Bronchial epithelial cell (primary cell): Measurements from ENCODE around the gene ELF1. TPM values are rescaled to one million over a fixed set of nuclear protein-coding genes. Genes with fewer than 3 reads are reported as not detected.
"Not testable (repeated sequence)": the region's sequence is repeated elsewhere in the genome, so short reads cannot be mapped to it uniquely, and the experiment has no call there.

Experiments used
- DNase-seq: peaks from one replicate; pipeline ENCODE4 v3.0.0-alpha.2; 2010; ENCODE audit warnings: low read depth
- FAIRE-seq: peaks from 2 replicates; lab custom pipeline; 2011; peaks lifted over from hg19 to GRCh38; lab: Jason Lieb, UNC
- H3K27me3 ChIP-seq: 2 replicates; pipeline ENCODE4 v1.5.1; 2011; ENCODE audit warnings: low read length; ENCODE audit not compliant: control insufficient read depth, insufficient read depth
- H3K36me3 ChIP-seq: 2 replicates; pipeline ENCODE4 v1.5.1; 2011; ENCODE audit warnings: low read length; ENCODE audit not compliant: control insufficient read depth, insufficient read depth
- H3K4me3 ChIP-seq: 2 replicates; pipeline ENCODE4 v1.5.1; 2011; ENCODE audit warnings: mild to moderate bottlenecking, low read depth, low read length, control low read depth
- CTCF ChIP-seq: IDR thresholded peaks from 2 replicates; pipeline ENCODE4 v1.5.1; 2011; ENCODE audit warnings: mild to moderate bottlenecking, moderate library complexity, low read length, control low read depth, inconsistent platforms; ENCODE audit not compliant: insufficient read depth, severe bottlenecking
- total RNA-seq: library from RNA; depleted of rRNA; stranded (reverse); fragments of >200 nt; gene quantifications from 2 replicates; pipeline ENCODE4 v1.2.1, GENCODE V29; 2014

The ELF1 gene
- total RNA-seq, 1 donor from 2014 or later, result 57.7 TPM

DNA sequence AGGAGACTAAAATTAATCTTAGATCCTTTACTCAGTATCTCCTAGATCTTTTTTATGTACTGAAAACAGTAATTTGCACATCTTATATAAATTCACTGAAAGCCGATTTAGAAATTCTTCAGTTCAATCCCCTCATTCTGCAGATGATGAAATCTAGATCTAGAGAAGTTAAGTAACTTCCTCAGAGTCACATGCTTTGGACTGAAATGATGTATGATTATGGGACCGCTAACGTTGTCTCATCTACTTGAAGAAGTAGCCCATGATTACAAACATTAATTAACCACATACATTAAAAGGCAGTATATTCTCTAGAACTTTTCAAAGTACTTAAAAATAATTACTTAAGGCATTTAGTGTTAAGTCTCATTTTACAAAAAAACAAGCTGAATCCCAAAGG lies 37.8 kb downstream of the ELF1 start:
- TF ChIP-seq CTCF, result no peak
- FAIRE-seq, result no peak
- no peaks in the 10 kb centered on the region for H3K27me3 ChIP-seq
- peaks cover 2% of the 10 kb centered on the region for H3K36me3 ChIP-seq
- peak; percentile 59 for DNase-seq
- peak overlapping the region; percentile 11 for H3K4me3 ChIP-seq

GRCh38 chr13:40980461-40980860 lies 38.7 kb downstream of the ELF1 start:
- Histone ChIP-seq H3K36me3 (peaks cover 1% of the 10 kb centered on the region), H3K4me3 (no peak overlapping the region), H3K27me3 (no peaks in the 10 kb centered on the region)
- no peak for DNase-seq
- no peak for TF ChIP-seq CTCF
- no peak for FAIRE-seq

- Histone ChIP-seq H3K4me3 (no peak overlapping the region), H3K36me3 (peaks cover 1% of the 10 kb centered on the region), H3K27me3 (no peaks in the 10 kb centered on the region)
- TF ChIP-seq CTCF, result no peak
- DNase-seq (no peak), FAIRE-seq (no peak)
Measured at GRCh38 chr13:40979232-40979631, 39.9 kb downstream of the ELF1 start.

DNA sequence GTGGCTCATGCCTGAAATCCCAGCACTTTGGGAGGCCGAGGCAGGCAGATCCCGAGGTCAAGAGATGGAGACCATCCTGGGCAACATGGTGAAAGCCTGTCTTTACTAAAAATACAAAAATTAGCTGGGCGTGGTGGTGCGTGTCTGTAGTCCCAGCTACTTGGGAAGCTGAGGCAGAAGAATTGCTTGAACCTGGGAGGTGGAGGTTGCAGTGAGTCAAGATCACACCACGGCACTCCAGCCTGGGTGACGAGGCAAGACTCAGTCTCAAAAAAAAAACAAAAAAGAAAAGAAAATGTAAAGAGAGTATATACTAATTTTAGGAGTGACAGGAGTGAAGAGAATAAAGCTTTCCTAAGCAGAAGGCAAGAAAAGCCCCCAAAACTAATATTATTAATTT lies 41.0 kb downstream of the ELF1 start:
- H3K4me3 ChIP-seq, FAIRE-seq: not testable (repeated sequence)

GRCh38 chr13:40975441-40975840 lies 43.7 kb downstream of the ELF1 start:
- Histone ChIP-seq H3K36me3 (peaks cover 1% of the 10 kb centered on the region), H3K4me3 (no peak overlapping the region), H3K27me3 (no peaks in the 10 kb centered on the region)
- no peak for DNase-seq
- TF ChIP-seq CTCF, result no peak
- FAIRE-seq, result no peak

More for the DNA sequence above, 41.0 kb downstream of the ELF1 start:
- H3K27me3 ChIP-seq, DNase-seq, H3K36me3 ChIP-seq: not testable (repeated sequence)

GRCh38 chr13:40974460-40975407 lies 44.4 kb downstream of the ELF1 start:
- peak; percentile 56 for TF ChIP-seq CTCF
- FAIRE-seq (no peak), DNase-seq (peak; percentile 68)
- Histone ChIP-seq H3K4me3 (no peak overlapping the region), H3K36me3 (peaks cover 1% of the 10 kb centered on the region), H3K27me3 (no peaks in the 10 kb centered on the region)
